Measurements from ENCODE around the gene SERPINA3. TPM values are rescaled to one million over a fixed set of nuclear protein-coding genes. Genes with fewer than 3 reads are reported as not detected.

SERPINA3 gene
- total RNA-seq, 4 donors from 2014 or later = 111 to 209 (median 125) TPM

DNA sequence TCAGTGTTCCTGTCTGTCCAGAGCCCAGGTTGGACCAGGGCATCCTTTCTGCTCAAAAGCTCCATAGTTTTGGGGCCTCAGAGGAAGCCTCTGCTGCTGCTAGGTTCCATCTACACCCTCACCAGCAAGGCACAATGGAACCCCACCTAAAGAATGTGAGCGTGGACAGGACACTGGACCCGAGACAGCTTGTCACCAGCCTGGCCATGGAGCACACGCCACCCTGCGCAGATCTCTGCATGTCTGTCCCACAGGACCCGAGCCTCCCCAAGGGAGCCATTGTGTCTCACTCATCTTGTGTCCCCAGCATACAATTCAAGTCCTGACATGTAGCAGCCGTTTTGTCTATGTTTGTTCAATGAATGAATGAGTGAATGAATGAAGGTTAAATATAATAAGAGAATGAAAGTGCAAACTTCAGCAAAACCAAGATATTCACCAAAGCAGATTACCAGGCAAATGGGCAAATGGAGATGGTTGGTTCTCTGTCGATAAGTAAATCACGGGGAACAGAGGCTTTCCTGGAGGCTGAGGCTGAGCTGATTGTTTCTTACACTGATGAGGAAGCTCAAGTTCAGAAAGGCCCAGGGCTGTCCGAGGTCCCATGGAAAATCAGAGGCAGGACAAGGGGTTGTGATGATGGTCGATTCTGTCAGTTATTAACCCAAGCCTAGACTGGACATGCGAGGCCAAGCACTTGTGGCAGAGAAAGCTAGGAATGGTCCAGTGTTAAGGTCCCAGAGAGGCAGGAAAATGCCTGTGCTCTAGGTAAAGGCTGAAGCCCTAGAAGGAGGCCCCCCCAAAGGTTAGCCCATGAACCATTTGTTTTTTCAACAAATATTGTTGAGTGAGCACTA, 27.0 kb downstream of the SERPINA3 start:
- no peak for DNase-seq (ENCODE audit: low spot score)
- ATAC-seq (ENCODE audit: low FRiP score) = no peak
- TF ChIP-seq, protein P1, sequence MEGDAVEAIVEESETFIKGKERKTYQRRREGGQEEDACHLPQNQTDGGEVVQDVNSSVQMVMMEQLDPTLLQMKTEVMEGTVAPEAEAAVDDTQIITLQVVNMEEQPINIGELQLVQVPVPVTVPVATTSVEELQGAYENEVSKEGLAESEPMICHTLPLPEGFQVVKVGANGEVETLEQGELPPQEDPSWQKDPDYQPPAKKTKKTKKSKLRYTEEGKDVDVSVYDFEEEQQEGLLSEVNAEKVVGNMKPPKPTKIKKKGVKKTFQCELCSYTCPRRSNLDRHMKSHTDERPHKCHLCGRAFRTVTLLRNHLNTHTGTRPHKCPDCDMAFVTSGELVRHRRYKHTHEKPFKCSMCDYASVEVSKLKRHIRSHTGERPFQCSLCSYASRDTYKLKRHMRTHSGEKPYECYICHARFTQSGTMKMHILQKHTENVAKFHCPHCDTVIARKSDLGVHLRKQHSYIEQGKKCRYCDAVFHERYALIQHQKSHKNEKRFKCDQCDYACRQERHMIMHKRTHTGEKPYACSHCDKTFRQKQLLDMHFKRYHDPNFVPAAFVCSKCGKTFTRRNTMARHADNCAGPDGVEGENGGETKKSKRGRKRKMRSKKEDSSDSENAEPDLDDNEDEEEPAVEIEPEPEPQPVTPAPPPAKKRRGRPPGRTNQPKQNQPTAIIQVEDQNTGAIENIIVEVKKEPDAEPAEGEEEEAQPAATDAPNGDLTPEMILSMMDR (IDR thresholded peaks at IDR 0.05) = no peak

- TF ChIP-seq, protein P1 (IDR thresholded peaks at IDR 0.05) = no peak
- DNase-seq (ENCODE audit: low spot score) (no peak), ATAC-seq (ENCODE audit: low FRiP score) (no peak)
Measured at GRCh38 chr14:94640721-94641631, 28.8 kb downstream of the SERPINA3 start.

GRCh38 chr14:94641632-94641955, 29.4 kb downstream of the SERPINA3 start:
- DNase-seq (ENCODE audit: low spot score) = no peak
- ATAC-seq (ENCODE audit: low FRiP score) = no peak
- TF ChIP-seq, protein P1 (IDR thresholded peaks at IDR 0.05) = no peak

GRCh38 chr14:94643316-94644101, 31.3 kb downstream of the SERPINA3 start:
- DNase-seq (ENCODE audit: low spot score) (no peak), ATAC-seq (ENCODE audit: low FRiP score) (no peak)
- TF ChIP-seq, protein P1 (IDR thresholded peaks at IDR 0.05) = no peak

DNA sequence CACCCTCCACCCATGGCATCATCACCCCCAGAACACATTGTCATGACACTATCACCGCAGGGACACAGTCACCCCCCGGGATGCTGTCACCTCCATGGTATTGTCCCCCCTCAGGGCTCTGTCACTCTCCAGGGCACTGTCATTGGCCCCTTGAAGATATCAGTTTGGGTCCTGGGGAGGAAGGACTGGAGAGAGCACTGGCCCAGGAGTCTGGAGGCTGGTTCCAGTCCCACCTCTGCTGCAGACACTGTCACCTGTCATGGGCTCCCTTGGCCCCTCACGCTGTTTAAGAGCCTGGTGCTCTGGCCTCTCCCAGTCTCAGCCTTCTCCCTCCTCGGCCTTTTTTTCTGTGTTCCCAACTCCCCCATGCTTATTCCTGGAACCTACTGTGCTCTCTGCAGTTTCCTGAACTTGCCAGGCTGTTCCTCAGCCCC, 31.9 kb downstream of the SERPINA3 start:
- ATAC-seq (ENCODE audit: low FRiP score) (no peak), DNase-seq (ENCODE audit: low spot score) (no peak)
- TF ChIP-seq, protein P1 (IDR thresholded peaks at IDR 0.05) = no peak

DNA sequence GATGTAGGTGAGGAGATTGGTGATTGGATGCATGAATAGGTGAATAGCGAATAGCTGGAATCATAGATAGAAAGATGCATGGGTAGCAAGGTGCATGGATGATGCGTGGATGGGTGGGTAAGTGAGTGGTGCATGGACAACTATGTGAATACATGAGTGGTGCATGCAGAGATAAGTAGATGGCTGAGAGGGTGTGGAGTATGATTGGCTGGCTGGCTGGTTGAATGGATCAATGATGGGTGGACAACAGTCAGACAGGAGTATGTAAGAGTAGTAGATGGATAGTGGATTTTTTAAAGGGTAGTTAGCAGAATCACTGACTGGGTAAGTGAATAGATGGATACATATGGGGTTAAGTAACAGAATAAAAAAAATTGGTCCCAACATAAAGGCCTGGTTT, 33.9 kb downstream of the SERPINA3 start:
- ATAC-seq (ENCODE audit: low FRiP score) (no peak), DNase-seq (ENCODE audit: low spot score) (no peak)
- TF ChIP-seq, protein P1 (IDR thresholded peaks at IDR 0.05) = no peak
